ENCODE measurements around the gene CCL11.

The CCL11 gene

GRCh38 chr17:34285286-34285792 lies at the start of gene CCL11:
Gene CCL11, plus strand, starts transcription at chr17:34285742. Its CDS starts 67 bp downstream, at chr17:34285809.
- H3K4me1 ChIP-seq (ENCODE audit: control insufficient read depth, insufficient read depth, low read length) = peaks cover 3% of the 10 kb centered on the region
- no peak within 1 kb of the TSS for H3K4me3 ChIP-seq (ENCODE audit: low read length in 2 of 2)
- H3K9ac ChIP-seq (ENCODE audit: low read length in 2 of 2) = no peak within 1 kb of the TSS
- H3K27ac ChIP-seq (ENCODE audit: low read length) = no peak within 1 kb of the TSS
- H3K36me3 ChIP-seq (ENCODE audit: control insufficient read depth in 2 of 2, insufficient read depth in 2 of 2, low read length in 2 of 2) = no peaks in the 10 kb centered on the region
- H3K27me3 ChIP-seq (ENCODE audit: control insufficient read depth in 1 of 2, insufficient read depth in 2 of 2, low read length in 2 of 2) = peaks cover 0 to 2% of the 10 kb centered on the region in 2 donors
- H3K9me3 ChIP-seq (ENCODE audit: control insufficient read depth in 2 of 2, low read length in 2 of 2) = no peaks in the 10 kb centered on the region

- H3K27ac ChIP-seq (ENCODE audit: low read length) = peak overlapping the region; percentile 49
- H3K27me3 ChIP-seq (ENCODE audit: control insufficient read depth in 1 of 2, insufficient read depth in 2 of 2, low read length in 2 of 2) = no peaks in the 10 kb centered on the region
- H3K9me3 ChIP-seq (ENCODE audit: control insufficient read depth in 2 of 2, low read length in 2 of 2) = no peaks in the 10 kb centered on the region
- no peaks in the 10 kb centered on the region for H3K36me3 ChIP-seq (ENCODE audit: control insufficient read depth in 2 of 2, insufficient read depth in 2 of 2, low read length in 2 of 2)
- peaks cover 47% of the 10 kb centered on the region for H3K4me1 ChIP-seq (ENCODE audit: control insufficient read depth, insufficient read depth, low read length)
- H3K9ac ChIP-seq (ENCODE audit: low read length in 2 of 2) = no peak overlapping the region
- H3K4me3 ChIP-seq (ENCODE audit: low read length in 2 of 2) = no peak overlapping the region
Measured at GRCh38 chr17:34236281-34236892, 49.2 kb upstream of the CCL11 start.

- Histone ChIP-seq H3K27me3 (ENCODE audit: control insufficient read depth in 1 of 2, insufficient read depth in 2 of 2, low read length in 2 of 2) (no peaks in the 10 kb centered on the region), H3K9ac (ENCODE audit: low read length in 2 of 2) (no peak overlapping the region), H3K27ac (ENCODE audit: low read length) (no peak overlapping the region), H3K4me3 (ENCODE audit: low read length in 2 of 2) (no peak overlapping the region), H3K36me3 (ENCODE audit: control insufficient read depth in 2 of 2, insufficient read depth in 2 of 2, low read length in 2 of 2) (no peaks in the 10 kb centered on the region), H3K4me1 (ENCODE audit: control insufficient read depth, insufficient read depth, low read length) (peaks cover 47% of the 10 kb centered on the region), H3K9me3 (ENCODE audit: control insufficient read depth in 2 of 2, low read length in 2 of 2) (no peaks in the 10 kb centered on the region)
Measured at GRCh38 chr17:34237458-34237857, 48.1 kb upstream of the CCL11 start.

GRCh38 chr17:34241062-34241461 lies 44.5 kb upstream of the CCL11 start:
- H3K4me1 ChIP-seq (ENCODE audit: control insufficient read depth, insufficient read depth, low read length) = peaks cover 26% of the 10 kb centered on the region
- H3K4me3 ChIP-seq (ENCODE audit: low read length in 2 of 2) = no peak overlapping the region
- no peaks in the 10 kb centered on the region for H3K9me3 ChIP-seq (ENCODE audit: control insufficient read depth in 2 of 2, low read length in 2 of 2)
- H3K36me3 ChIP-seq (ENCODE audit: control insufficient read depth in 2 of 2, insufficient read depth in 2 of 2, low read length in 2 of 2) = no peaks in the 10 kb centered on the region
- no peaks in the 10 kb centered on the region for H3K27me3 ChIP-seq (ENCODE audit: control insufficient read depth in 1 of 2, insufficient read depth in 2 of 2, low read length in 2 of 2)
- H3K27ac ChIP-seq (ENCODE audit: low read length) = no peak overlapping the region
- H3K9ac ChIP-seq (ENCODE audit: low read length in 2 of 2) = no peak overlapping the region

- Histone ChIP-seq H3K27me3 (ENCODE audit: control insufficient read depth in 1 of 2, insufficient read depth in 2 of 2, low read length in 2 of 2) (no peaks in the 10 kb centered on the region), H3K9me3 (ENCODE audit: control insufficient read depth in 2 of 2, low read length in 2 of 2) (no peaks in the 10 kb centered on the region), H3K27ac (ENCODE audit: low read length) (no peak overlapping the region), H3K4me1 (ENCODE audit: control insufficient read depth, insufficient read depth, low read length) (peaks cover 19% of the 10 kb centered on the region), H3K9ac (ENCODE audit: low read length in 2 of 2) (no peak overlapping the region), H3K4me3 (ENCODE audit: low read length in 2 of 2) (no peak overlapping the region), H3K36me3 (ENCODE audit: control insufficient read depth in 2 of 2, insufficient read depth in 2 of 2, low read length in 2 of 2) (no peaks in the 10 kb centered on the region)
Measured at GRCh38 chr17:34242587-34243363, 42.8 kb upstream of the CCL11 start.

- no peaks in the 10 kb centered on the region for H3K27me3 ChIP-seq (ENCODE audit: control insufficient read depth in 1 of 2, insufficient read depth in 2 of 2, low read length in 2 of 2)
- H3K9ac ChIP-seq (ENCODE audit: low read length in 2 of 2) = no peak overlapping the region
- H3K27ac ChIP-seq (ENCODE audit: low read length) = no peak overlapping the region
- H3K4me1 ChIP-seq (ENCODE audit: control insufficient read depth, insufficient read depth, low read length) = peaks cover 24% of the 10 kb centered on the region
- no peak overlapping the region for H3K4me3 ChIP-seq (ENCODE audit: low read length in 2 of 2)
- no peaks in the 10 kb centered on the region for H3K9me3 ChIP-seq (ENCODE audit: control insufficient read depth in 2 of 2, low read length in 2 of 2)
- no peaks in the 10 kb centered on the region for H3K36me3 ChIP-seq (ENCODE audit: control insufficient read depth in 2 of 2, insufficient read depth in 2 of 2, low read length in 2 of 2)
Measured at GRCh38 chr17:34243364-34244320, 41.9 kb upstream of the CCL11 start.

- Histone ChIP-seq H3K36me3 (ENCODE audit: control insufficient read depth in 2 of 2, insufficient read depth in 2 of 2, low read length in 2 of 2) (no peaks in the 10 kb centered on the region), H3K9ac (ENCODE audit: low read length in 2 of 2) (no peak overlapping the region), H3K27me3 (ENCODE audit: control insufficient read depth in 1 of 2, insufficient read depth in 2 of 2, low read length in 2 of 2) (no peaks in the 10 kb centered on the region), H3K9me3 (ENCODE audit: control insufficient read depth in 2 of 2, low read length in 2 of 2) (no peaks in the 10 kb centered on the region), H3K4me3 (ENCODE audit: low read length in 2 of 2) (no peak overlapping the region), H3K27ac (ENCODE audit: low read length) (no peak overlapping the region), H3K4me1 (ENCODE audit: control insufficient read depth, insufficient read depth, low read length) (peaks cover 36% of the 10 kb centered on the region)
Measured at GRCh38 chr17:34245351-34245905, 40.1 kb upstream of the CCL11 start.

GRCh38 chr17:34246446-34246845 lies 39.1 kb upstream of the CCL11 start:
- H3K4me3 ChIP-seq (ENCODE audit: low read length in 2 of 2) = no peak overlapping the region
- no peaks in the 10 kb centered on the region for H3K27me3 ChIP-seq (ENCODE audit: control insufficient read depth in 1 of 2, insufficient read depth in 2 of 2, low read length in 2 of 2)
- no peak overlapping the region for H3K27ac ChIP-seq (ENCODE audit: low read length)
- H3K36me3 ChIP-seq (ENCODE audit: control insufficient read depth in 2 of 2, insufficient read depth in 2 of 2, low read length in 2 of 2) = no peaks in the 10 kb centered on the region
- H3K9ac ChIP-seq (ENCODE audit: low read length in 2 of 2) = no peak overlapping the region
- H3K9me3 ChIP-seq (ENCODE audit: control insufficient read depth in 2 of 2, low read length in 2 of 2) = no peaks in the 10 kb centered on the region
- peaks cover 46% of the 10 kb centered on the region for H3K4me1 ChIP-seq (ENCODE audit: control insufficient read depth, insufficient read depth, low read length)

GRCh38 chr17:34246881-34247280 lies 38.7 kb upstream of the CCL11 start:
- Histone ChIP-seq H3K4me1 (ENCODE audit: control insufficient read depth, insufficient read depth, low read length) (peaks cover 50% of the 10 kb centered on the region), H3K4me3 (ENCODE audit: low read length in 2 of 2) (no peak overlapping the region), H3K27me3 (ENCODE audit: control insufficient read depth in 1 of 2, insufficient read depth in 2 of 2, low read length in 2 of 2) (no peaks in the 10 kb centered on the region), H3K9me3 (ENCODE audit: control insufficient read depth in 2 of 2, low read length in 2 of 2) (no peaks in the 10 kb centered on the region), H3K27ac (ENCODE audit: low read length) (no peak overlapping the region), H3K9ac (ENCODE audit: low read length in 2 of 2) (no peak overlapping the region), H3K36me3 (ENCODE audit: control insufficient read depth in 2 of 2, insufficient read depth in 2 of 2, low read length in 2 of 2) (no peaks in the 10 kb centered on the region)

GRCh38 chr17:34248511-34249024 lies 37.0 kb upstream of the CCL11 start:
- Histone ChIP-seq H3K27me3 (ENCODE audit: control insufficient read depth in 1 of 2, insufficient read depth in 2 of 2, low read length in 2 of 2) (no peaks in the 10 kb centered on the region), H3K4me3 (ENCODE audit: low read length in 2 of 2) (peak overlapping the region in 1 of 2 donors; percentile 47), H3K36me3 (ENCODE audit: control insufficient read depth in 2 of 2, insufficient read depth in 2 of 2, low read length in 2 of 2) (no peaks in the 10 kb centered on the region), H3K9ac (ENCODE audit: low read length in 2 of 2) (peak overlapping the region in 1 of 2 donors; percentile 35), H3K4me1 (ENCODE audit: control insufficient read depth, insufficient read depth, low read length) (peaks cover 61% of the 10 kb centered on the region), H3K9me3 (ENCODE audit: control insufficient read depth in 2 of 2, low read length in 2 of 2) (no peaks in the 10 kb centered on the region), H3K27ac (ENCODE audit: low read length) (peak overlapping the region; percentile 60)
